Choroid plexus epithelial cell (primary cell): Measurements from ENCODE around the gene JPH4.
"Not testable (repeated sequence)": the region's sequence is repeated elsewhere in the genome, so short reads cannot be mapped to it uniquely, and the experiment has no call there.

Source experiments
- DNase-seq: peaks from one replicate; pipeline ENCODE4 v3.0.0-alpha.2; 2010; ENCODE audit warnings: low read depth
- H3K4me3 ChIP-seq: 2 replicates; pipeline ENCODE4 v1.5.1; 2011; ENCODE audit warnings: low read depth, mild to moderate bottlenecking, control low read depth, low read length, moderate library complexity
- TF ChIP-seq, protein P1 (sequence below): conservative IDR thresholded peaks from 2 replicates; pipeline ENCODE4 v1.5.1; 2011; ENCODE audit warnings: low read depth, mild to moderate bottlenecking, control low read depth, inconsistent platforms, low read length, moderate library complexity

Gene JPH4

GRCh38 chr14:23539248-23540140, 39.1 kb downstream of the JPH4 start:
- peak; percentile 63 for DNase-seq
- no peak overlapping the region for H3K4me3 ChIP-seq
- TF ChIP-seq, protein P1, sequence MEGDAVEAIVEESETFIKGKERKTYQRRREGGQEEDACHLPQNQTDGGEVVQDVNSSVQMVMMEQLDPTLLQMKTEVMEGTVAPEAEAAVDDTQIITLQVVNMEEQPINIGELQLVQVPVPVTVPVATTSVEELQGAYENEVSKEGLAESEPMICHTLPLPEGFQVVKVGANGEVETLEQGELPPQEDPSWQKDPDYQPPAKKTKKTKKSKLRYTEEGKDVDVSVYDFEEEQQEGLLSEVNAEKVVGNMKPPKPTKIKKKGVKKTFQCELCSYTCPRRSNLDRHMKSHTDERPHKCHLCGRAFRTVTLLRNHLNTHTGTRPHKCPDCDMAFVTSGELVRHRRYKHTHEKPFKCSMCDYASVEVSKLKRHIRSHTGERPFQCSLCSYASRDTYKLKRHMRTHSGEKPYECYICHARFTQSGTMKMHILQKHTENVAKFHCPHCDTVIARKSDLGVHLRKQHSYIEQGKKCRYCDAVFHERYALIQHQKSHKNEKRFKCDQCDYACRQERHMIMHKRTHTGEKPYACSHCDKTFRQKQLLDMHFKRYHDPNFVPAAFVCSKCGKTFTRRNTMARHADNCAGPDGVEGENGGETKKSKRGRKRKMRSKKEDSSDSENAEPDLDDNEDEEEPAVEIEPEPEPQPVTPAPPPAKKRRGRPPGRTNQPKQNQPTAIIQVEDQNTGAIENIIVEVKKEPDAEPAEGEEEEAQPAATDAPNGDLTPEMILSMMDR = peak; percentile 88

DNA sequence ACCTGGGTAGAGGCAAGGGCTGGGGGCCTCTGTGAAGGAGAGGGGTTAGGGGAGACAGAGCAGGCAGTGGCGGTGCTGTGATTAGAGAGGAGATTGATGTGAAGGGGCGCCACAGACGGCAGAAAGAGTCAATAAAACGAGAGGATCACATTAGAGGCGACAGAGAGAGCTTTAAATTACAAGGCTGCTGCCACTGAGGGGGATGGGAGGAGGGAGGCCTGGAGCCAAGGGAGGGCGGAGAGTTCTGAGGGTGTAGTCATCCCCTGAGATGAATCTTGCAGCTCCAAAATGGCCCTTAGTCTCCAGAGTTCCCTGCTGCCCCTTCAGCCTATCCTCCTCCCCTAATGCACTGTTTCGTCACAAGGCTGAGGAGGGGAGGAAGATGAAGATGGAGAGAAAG, 39.8 kb downstream of the JPH4 start:
- no peak overlapping the region for H3K4me3 ChIP-seq
- DNase-seq = peak; percentile 34
- TF ChIP-seq, protein P1 = no peak

GRCh38 chr14:23538050-23538718, 40.4 kb downstream of the JPH4 start:
- DNase-seq = no peak
- H3K4me3 ChIP-seq = no peak overlapping the region
- TF ChIP-seq, protein P1 = no peak

GRCh38 chr14:23537351-23538049, 41.1 kb downstream of the JPH4 start:
- DNase-seq = no peak
- TF ChIP-seq, protein P1 = no peak
- H3K4me3 ChIP-seq = no peak overlapping the region

DNA sequence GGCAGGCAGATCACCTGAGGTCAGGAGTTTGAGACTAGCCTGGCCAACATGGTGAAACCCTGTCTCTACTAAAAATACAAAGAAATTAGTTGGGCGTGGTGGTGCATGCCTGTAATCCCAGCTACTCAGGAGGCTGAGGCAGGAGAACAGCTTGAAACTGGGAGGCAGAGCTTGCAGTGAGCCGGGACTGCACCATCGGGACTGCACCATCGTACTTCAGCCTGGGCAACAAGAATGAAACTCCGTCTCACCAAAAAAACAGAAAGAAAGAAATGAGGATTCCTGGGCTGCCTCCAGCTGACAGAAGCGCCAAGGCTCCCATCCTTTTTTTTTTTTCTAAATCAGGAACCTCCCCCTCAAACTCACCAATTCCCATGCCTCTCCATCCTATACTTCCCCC, 41.7 kb downstream of the JPH4 start:
- DNase-seq, H3K4me3 ChIP-seq: not testable (repeated sequence)

DNA sequence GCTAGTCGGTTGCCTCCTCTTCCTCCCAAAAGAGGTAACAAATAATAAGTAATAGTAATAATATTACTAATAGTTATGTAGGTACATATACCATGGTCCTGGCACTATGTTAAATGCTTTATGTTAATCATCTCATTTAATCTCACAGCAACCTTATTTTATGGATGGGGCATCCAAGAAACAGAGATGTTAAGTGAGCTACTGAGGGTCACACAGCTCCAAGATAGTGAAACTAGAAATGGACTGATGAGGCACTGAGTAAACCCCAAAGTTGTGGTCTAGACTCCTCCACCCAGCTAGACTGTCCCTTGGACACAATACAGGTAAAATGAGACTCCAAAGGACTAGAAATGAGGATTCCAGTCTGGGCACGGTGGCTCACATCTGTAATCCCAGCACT, 42.1 kb downstream of the JPH4 start:
- TF ChIP-seq, protein P1 = no peak
- DNase-seq = no peak
- H3K4me3 ChIP-seq = no peak overlapping the region

DNA sequence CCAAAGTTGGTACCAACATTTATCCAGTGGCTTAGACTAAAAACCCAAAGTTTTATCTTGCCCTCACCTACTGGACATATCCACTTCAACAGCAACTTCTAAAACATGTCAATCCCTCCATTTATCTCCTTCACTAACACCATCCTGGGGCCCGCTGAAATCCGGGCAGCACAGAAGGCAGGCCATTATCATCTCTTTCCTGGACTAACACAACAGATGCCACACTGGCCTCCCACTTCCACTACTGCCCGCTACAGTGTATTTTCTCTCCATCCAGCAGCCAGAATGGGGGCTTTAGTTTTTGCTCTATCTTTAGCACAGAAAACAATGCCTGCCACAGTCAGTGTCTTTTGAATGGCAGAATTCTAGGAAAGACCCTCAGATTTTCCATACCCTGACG, 42.6 kb downstream of the JPH4 start:
- no peak for DNase-seq
- no peak overlapping the region for H3K4me3 ChIP-seq
- TF ChIP-seq, protein P1 = no peak
